Renal pelvis (tissue), 12 donors: ENCODE measurements around the gene PNMA8A. TPM values are rescaled to one million over a fixed set of nuclear protein-coding genes. Genes with fewer than 3 reads are reported as not detected.
"Not testable (repeated sequence)": the region's sequence is repeated elsewhere in the genome, so short reads cannot be mapped to it uniquely, and the experiment has no call there.

Experiments
- DNase-seq: peaks from one replicate; pipeline ENCODE4 v3.0.0-alpha.2; 2013
- long read RNA-seq, 16 experiments: transcript quantifications; one replicate each; lab custom pipeline, GENCODE V29; 2026
- polyA plus RNA-seq, 3 donors: library from polyadenylated mRNA; unstranded; fragments of 120-200 nt; gene quantifications; one replicate each; pipeline ENCODE4 v1.2.1, GENCODE V29; 2013; ENCODE audit not compliant: insufficient read length in 3 of 3

The PNMA8A gene, protein sequence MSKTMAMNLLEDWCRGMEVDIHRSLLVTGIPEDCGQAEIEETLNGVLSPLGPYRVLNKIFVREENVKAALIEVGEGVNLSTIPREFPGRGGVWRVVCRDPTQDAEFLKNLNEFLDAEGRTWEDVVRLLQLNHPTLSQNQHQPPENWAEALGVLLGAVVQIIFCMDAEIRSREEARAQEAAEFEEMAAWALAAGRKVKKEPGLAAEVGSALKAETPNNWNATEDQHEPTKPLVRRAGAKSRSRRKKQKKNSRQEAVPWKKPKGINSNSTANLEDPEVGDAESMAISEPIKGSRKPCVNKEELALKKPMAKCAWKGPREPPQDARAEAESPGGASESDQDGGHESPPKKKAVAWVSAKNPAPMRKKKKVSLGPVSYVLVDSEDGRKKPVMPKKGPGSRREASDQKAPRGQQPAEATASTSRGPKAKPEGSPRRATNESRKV
- polyA plus RNA-seq = 10 to 100 TPM; 45.5 to 62.7 (median 47.2) TPM
- long read RNA-seq, donor 1, transcript PNMA8A-201 (3 exons, 3,689 nt) = major isoform, 9 of 10 reads
- long read RNA-seq, donor 1, partial matches to known transcripts = 0 of 10 reads
- long read RNA-seq, donor 1, other reads (novel, unspliced or antisense) = 0 of 10 reads
- long read RNA-seq, donor 2, transcript PNMA8A-201 (3 exons, 3,689 nt) = major isoform, 17 of 28 reads
- long read RNA-seq, donor 2, partial matches to known transcripts = 10 of 28 reads
- long read RNA-seq, donor 2, other reads (novel, unspliced or antisense) = 0 of 28 reads
- long read RNA-seq, donor 3, transcript PNMA8A-201 (3 exons, 3,689 nt) = major isoform, 15 of 23 reads
- long read RNA-seq, donor 3, partial matches to known transcripts = 7 of 23 reads
- long read RNA-seq, donor 3, other reads (novel, unspliced or antisense) = 0 of 23 reads
- long read RNA-seq, donor 4, transcript PNMA8A-201 (3 exons, 3,689 nt) = major isoform, 11 of 12 reads
- long read RNA-seq, donor 4, partial matches to known transcripts = 0 of 12 reads
- long read RNA-seq, donor 4, other reads (novel, unspliced or antisense) = 0 of 12 reads
- long read RNA-seq, donor 5, transcript PNMA8A-201 (3 exons, 3,689 nt) = major isoform, 5 of 14 reads
- long read RNA-seq, donor 5, partial matches to known transcripts = 9 of 14 reads
- long read RNA-seq, donor 5, other reads (novel, unspliced or antisense) = 0 of 14 reads
- long read RNA-seq, donor 6, transcript PNMA8A-201 (3 exons, 3,689 nt) = major isoform, 8 of 8 reads
- long read RNA-seq, donor 6, partial matches to known transcripts = 0 of 8 reads
- long read RNA-seq, donor 6, other reads (novel, unspliced or antisense) = 0 of 8 reads
- long read RNA-seq, donor 7, transcript PNMA8A-201 (3 exons, 3,689 nt) = major isoform, 8 of 26 reads
- long read RNA-seq, donor 7, partial matches to known transcripts = 18 of 26 reads
- long read RNA-seq, donor 7, other reads (novel, unspliced or antisense) = 0 of 26 reads
- long read RNA-seq, donor 8, transcript PNMA8A-201 (3 exons, 3,689 nt) = major isoform, 5 of 15 reads
- long read RNA-seq, donor 8, partial matches to known transcripts = 10 of 15 reads
- long read RNA-seq, donor 8, other reads (novel, unspliced or antisense) = 0 of 15 reads
- long read RNA-seq, donor 9, transcript PNMA8A-201 (3 exons, 3,689 nt) = major isoform, 13 of 25 reads
- long read RNA-seq, donor 9, partial matches to known transcripts = 10 of 25 reads
- long read RNA-seq, donor 9, other reads (novel, unspliced or antisense) = 0 of 25 reads
- long read RNA-seq, donor 10, transcript PNMA8A-201 (3 exons, 3,689 nt) = major isoform, 7 of 14 reads
- long read RNA-seq, donor 10, partial matches to known transcripts = 7 of 14 reads
- long read RNA-seq, donor 10, other reads (novel, unspliced or antisense) = 0 of 14 reads
- long read RNA-seq, donor 11, transcript PNMA8A-201 (3 exons, 3,689 nt) = major isoform, 11 of 11 reads
- long read RNA-seq, donor 11, partial matches to known transcripts = 0 of 11 reads
- long read RNA-seq, donor 11, other reads (novel, unspliced or antisense) = 0 of 11 reads
- long read RNA-seq, donor 12, transcript PNMA8A-201 (3 exons, 3,689 nt) = major isoform, 15 of 31 reads
- long read RNA-seq, donor 12, partial matches to known transcripts = 16 of 31 reads
- long read RNA-seq, donor 12, other reads (novel, unspliced or antisense) = 0 of 31 reads
- long read RNA-seq, donor 13, partial matches to known transcripts = 0 of 3 reads
- long read RNA-seq, donor 13, other reads (novel, unspliced or antisense) = 0 of 3 reads
- long read RNA-seq, donor 14 = 0 reads
- long read RNA-seq, donor 15, transcript PNMA8A-201 (3 exons, 3,689 nt) = major isoform, 8 of 13 reads
- long read RNA-seq, donor 15, partial matches to known transcripts = 5 of 13 reads
- long read RNA-seq, donor 15, other reads (novel, unspliced or antisense) = 0 of 13 reads
- long read RNA-seq, donor 16, transcript PNMA8A-201 (3 exons, 3,689 nt) = major isoform, 21 of 21 reads
- long read RNA-seq, donor 16, partial matches to known transcripts = 0 of 21 reads
- long read RNA-seq, donor 16, other reads (novel, unspliced or antisense) = 0 of 21 reads

GRCh38 chr19:46471116-46471733, at the start of gene PNMA8A:
Gene PNMA8A, minus strand, starts transcription at chr19:46471563. Its CDS starts 528 bp downstream, at chr19:46471035.
- peak; percentile 92 for DNase-seq

- DNase-seq = no peak
Measured at GRCh38 chr19:46520616-46521015, 49.3 kb upstream of the PNMA8A start.

- no peak for DNase-seq
Measured at GRCh38 chr19:46517471-46517870, 46.1 kb upstream of the PNMA8A start.

GRCh38 chr19:46515879-46516350, 44.6 kb upstream of the PNMA8A start:
- no peak for DNase-seq

DNA sequence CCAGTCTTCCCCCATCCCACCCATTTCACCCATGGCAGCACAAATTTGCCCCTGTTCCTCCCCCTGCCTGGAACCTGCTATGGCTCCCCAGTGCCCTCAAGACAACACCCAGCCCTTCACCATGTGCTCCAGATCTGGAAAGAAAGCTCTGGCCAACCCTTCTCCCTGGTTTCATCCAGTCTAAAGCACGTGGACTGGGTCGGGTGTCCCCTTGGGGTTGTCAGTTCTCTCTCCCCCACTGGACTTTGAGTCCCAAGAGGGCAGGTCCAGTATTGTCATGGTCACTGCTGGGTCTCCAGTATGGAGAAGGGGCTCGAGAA, 43.9 kb upstream of the PNMA8A start:
- DNase-seq = no peak

DNA sequence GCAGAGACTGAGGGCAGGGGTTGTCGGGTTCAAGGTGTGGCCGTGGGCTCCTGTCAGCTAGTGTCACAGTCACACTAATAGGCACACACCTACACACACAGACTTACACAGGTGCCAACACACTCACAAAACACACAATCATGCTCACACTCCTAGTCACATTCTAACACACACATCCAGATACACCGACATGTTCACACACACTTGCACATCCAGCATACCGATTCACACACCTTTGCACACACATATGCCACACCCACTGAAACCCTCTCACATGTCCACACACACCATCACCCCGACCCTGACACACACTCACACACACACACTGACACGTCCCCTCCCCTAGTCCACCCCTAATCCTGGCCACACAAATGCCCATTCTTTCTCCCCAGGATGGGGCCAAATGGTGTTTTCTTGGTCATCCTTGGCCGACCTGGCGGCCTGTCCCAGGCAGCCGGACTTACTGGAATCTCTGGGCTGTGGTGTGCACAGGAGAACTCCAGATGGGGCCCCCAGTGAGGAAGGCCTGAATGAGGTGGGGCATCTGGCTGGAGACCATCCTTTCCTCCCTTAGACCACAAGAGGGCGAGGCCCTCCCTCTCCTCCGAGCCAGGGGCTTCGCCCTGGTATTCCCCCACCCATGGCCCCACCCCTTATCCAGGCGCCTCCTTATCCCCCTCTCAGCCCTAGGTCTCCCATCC, 43.4 kb upstream of the PNMA8A start:
- no peak for DNase-seq

GRCh38 chr19:46513461-46514236, 42.3 kb upstream of the PNMA8A start:
- DNase-seq = peak; percentile 69

GRCh38 chr19:46511237-46511636, 39.9 kb upstream of the PNMA8A start:
- DNase-seq = no peak

DNA sequence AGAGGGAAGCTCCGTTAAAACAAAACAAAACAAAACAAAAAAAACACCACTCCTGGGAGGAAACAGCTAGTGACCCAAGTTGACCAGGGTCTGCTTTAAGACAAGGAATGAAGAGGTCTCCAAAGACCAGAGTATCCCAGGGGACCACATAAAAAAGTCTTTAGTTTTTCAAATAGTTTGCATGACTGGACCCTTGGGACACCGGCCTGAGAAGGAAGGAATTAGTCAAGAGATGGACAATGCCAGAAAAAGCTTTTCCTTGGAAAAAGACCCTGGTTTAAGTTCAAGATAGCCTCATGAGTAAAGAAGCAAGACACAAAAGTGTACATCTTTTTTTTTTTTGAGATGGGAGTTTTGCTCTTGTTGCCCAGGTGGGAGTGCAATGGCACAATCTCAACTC, 36.8 kb upstream of the PNMA8A start:
- no peak for DNase-seq

- no peak for DNase-seq
Measured at GRCh38 chr19:46503848-46504453, 32.6 kb upstream of the PNMA8A start.

DNA sequence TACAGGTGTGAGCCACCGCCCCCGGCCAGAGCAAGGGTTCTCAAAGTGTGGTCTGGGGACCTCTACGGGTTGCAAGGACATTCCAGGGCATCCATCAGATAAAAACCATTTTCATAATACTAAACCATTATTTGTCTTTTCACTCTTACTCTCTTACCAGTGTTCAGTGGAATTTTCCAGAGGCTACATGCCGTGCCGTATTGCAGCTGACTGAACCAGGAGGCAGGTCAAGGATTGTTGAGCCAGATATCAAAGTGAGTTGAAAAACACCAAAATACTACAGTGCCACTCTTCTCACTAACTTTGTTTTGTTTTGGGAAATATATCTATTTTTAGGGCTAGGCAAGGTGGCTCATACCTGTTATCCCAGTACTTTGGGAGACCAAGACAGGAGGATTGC, 31.5 kb upstream of the PNMA8A start:
- no peak for DNase-seq

DNA sequence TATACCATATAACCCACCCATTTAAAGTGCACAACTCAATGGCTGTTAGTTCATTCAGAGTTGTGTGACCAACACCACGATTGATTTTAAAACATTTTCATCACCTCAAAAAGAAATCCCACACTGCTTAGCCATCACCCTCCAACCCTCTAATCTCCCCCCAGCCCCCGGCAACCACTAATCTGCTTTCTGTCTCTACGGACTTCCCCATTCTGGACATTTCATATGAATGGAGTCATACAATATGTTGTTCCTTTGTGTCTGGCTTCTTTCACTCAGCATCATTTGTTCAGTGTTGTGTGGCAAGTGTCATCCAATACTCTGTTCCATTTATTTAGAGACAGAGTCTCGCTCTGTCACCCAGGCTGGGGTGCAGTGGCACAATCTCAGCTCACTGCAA, 28.3 kb upstream of the PNMA8A start:
- DNase-seq = no peak

- DNase-seq = no peak
Measured at GRCh38 chr19:46497773-46498172, 26.4 kb upstream of the PNMA8A start.

GRCh38 chr19:46496886-46497285, 25.5 kb upstream of the PNMA8A start:
- DNase-seq = not testable (repeated sequence)

- no peak for DNase-seq
Measured at GRCh38 chr19:46496304-46496703, 24.9 kb upstream of the PNMA8A start.

- peak; percentile 94 for DNase-seq
Measured at GRCh38 chr19:46495786-46496099, 24.4 kb upstream of the PNMA8A start, which contains the start of gene PNMA8B. Gene PNMA8B, minus strand, starts transcription at chr19:46495867. Its CDS starts 402 bp downstream, at chr19:46495465.
